ENCODE results near the gene NKTR. TPM values are rescaled to one million over a fixed set of nuclear protein-coding genes. Genes with fewer than 3 reads are reported as not detected.

The NKTR gene
- polyA plus RNA-seq, 1 experiment, result 19.0 TPM

- CTCF ChIA-PET, result interaction anchor here (0.7 to 1.1 kb wide), 2 partner anchors 81 to 84 kb away, joined by 3 read pairs; no protein-coding TSS in a partner anchor
- Histone ChIP-seq H3K36me3 (ENCODE audit: control insufficient read depth, insufficient read depth, low read length) (peaks cover 29% of the 10 kb centered on the region), H3K27me3 (ENCODE audit: control insufficient read depth, insufficient read depth, low read length) (no peaks in the 10 kb centered on the region), H3K4me3 (ENCODE audit: low read depth, low read length) (no peak overlapping the region)
- no peak for TF ChIP-seq CTCF (IDR thresholded peaks at IDR 0.05; ENCODE audit: insufficient read depth, low read depth, low read length)
- no peak for DNase-seq (ENCODE audit: low read depth)
- POLR2A ChIA-PET, result no interaction called here
Observed at GRCh38 chr3:42662037-42662812, 61.7 kb downstream of the NKTR start.

- Histone ChIP-seq H3K27me3 (ENCODE audit: control insufficient read depth, insufficient read depth, low read length) (no peaks in the 10 kb centered on the region), H3K36me3 (ENCODE audit: control insufficient read depth, insufficient read depth, low read length) (peaks cover 29% of the 10 kb centered on the region), H3K4me3 (ENCODE audit: low read depth, low read length) (no peak overlapping the region)
- ChIA-PET CTCF (no interaction called here), POLR2A (no interaction called here)
- DNase-seq (ENCODE audit: low read depth), result no peak
- no peak for TF ChIP-seq CTCF (IDR thresholded peaks at IDR 0.05; ENCODE audit: insufficient read depth, low read depth, low read length)
Observed at GRCh38 chr3:42662813-42663535, 62.5 kb downstream of the NKTR start.

- no peak for TF ChIP-seq CTCF (IDR thresholded peaks at IDR 0.05; ENCODE audit: insufficient read depth, low read depth, low read length)
- no peak for DNase-seq (ENCODE audit: low read depth)
- Histone ChIP-seq H3K27me3 (ENCODE audit: control insufficient read depth, insufficient read depth, low read length) (peaks cover under 1% of the 10 kb centered on the region; the same call in 1 of the 2 replicates), H3K4me3 (ENCODE audit: low read depth, low read length) (no peak overlapping the region), H3K36me3 (ENCODE audit: control insufficient read depth, insufficient read depth, low read length) (peaks cover 22% of the 10 kb centered on the region)
- ChIA-PET POLR2A (no interaction called here), CTCF (no interaction called here)
Observed at GRCh38 chr3:42663581-42664437, 63.3 kb downstream of the NKTR start.

- no peak for DNase-seq (ENCODE audit: low read depth)
- H3K27me3 ChIP-seq (ENCODE audit: control insufficient read depth, insufficient read depth, low read length), result peaks cover 1% of the 10 kb centered on the region; the same call in 1 of the 2 replicates
- peaks cover 19% of the 10 kb centered on the region for H3K36me3 ChIP-seq (ENCODE audit: control insufficient read depth, insufficient read depth, low read length)
- no peak overlapping the region for H3K4me3 ChIP-seq (ENCODE audit: low read depth, low read length)
- TF ChIP-seq CTCF (IDR thresholded peaks at IDR 0.05; ENCODE audit: insufficient read depth, low read depth, low read length), result no peak
- ChIA-PET POLR2A (no interaction called here), CTCF (no interaction called here)
Observed at GRCh38 chr3:42664438-42664803, 63.9 kb downstream of the NKTR start.
